ENCODE results near the gene TMTC3.
"Not testable (repeated sequence)": the region's sequence is repeated elsewhere in the genome, so short reads cannot be mapped to it uniquely, and the experiment has no call there.

The TMTC3 gene

GRCh38 chr12:88141774-88142609 lies at the start of gene TMTC3, which contains the start of gene CEP290:
Gene TMTC3 (plus strand): TSS chr12:88142307. CDS start chr12:88148316, 6,009 bp downstream.
Gene CEP290 (minus strand): TSS chr12:88142088. CDS start chr12:88141307, 781 bp downstream.
- Histone ChIP-seq H3K27me3 (no peaks in the 10 kb centered on the region), H3K4me2 (peak within 1 kb of the TSS; percentile 94), H3K27ac (peak within 1 kb of the TSS; percentile 71), H3K9ac (peak within 1 kb of the TSS; percentile 85), H3K9me3 (no peaks in the 10 kb centered on the region), H3K4me1 (peaks cover 24% of the 10 kb centered on the region), H4K20me1 (0 out of 2 replicates have a peak, but pooled peaks cover 8% of the 10 kb centered on the region), H3K36me3 (peaks cover 8% of the 10 kb centered on the region), H3K4me3 (peak within 1 kb of the TSS; percentile 91)
- TF ChIP-seq Cebpa-rat (IDR thresholded peaks at IDR 0.05), result no peak

GRCh38 chr12:88092771-88093170 lies 49.3 kb upstream of the TMTC3 start:
- Histone ChIP-seq H3K36me3 (peaks cover 18% of the 10 kb centered on the region), H3K9me3 (no peaks in the 10 kb centered on the region), H3K4me3 (no peak overlapping the region), H3K4me2 (no peak overlapping the region), H3K9ac (no peak overlapping the region), H4K20me1 (no peaks in the 10 kb centered on the region), H3K27me3 (no peaks in the 10 kb centered on the region), H3K4me1 (no peaks in the 10 kb centered on the region), H3K27ac (no peak overlapping the region)
- no peak for TF ChIP-seq Cebpa-rat (IDR thresholded peaks at IDR 0.05)

- Histone ChIP-seq H3K9ac (no peak overlapping the region), H3K4me3 (no peak overlapping the region), H3K36me3 (peaks cover 23% of the 10 kb centered on the region), H3K4me1 (no peaks in the 10 kb centered on the region), H3K9me3 (no peaks in the 10 kb centered on the region), H4K20me1 (no peaks in the 10 kb centered on the region), H3K27me3 (no peaks in the 10 kb centered on the region), H3K4me2 (no peak overlapping the region), H3K27ac (no peak overlapping the region)
- TF ChIP-seq Cebpa-rat (IDR thresholded peaks at IDR 0.05), result no peak
These were observed 48.5 kb upstream of the TMTC3 start for GRCh38 chr12:88093573-88093972.

GRCh38 chr12:88108021-88108420 lies 34.1 kb upstream of the TMTC3 start:
- Histone ChIP-seq H3K36me3 (peaks cover 23% of the 10 kb centered on the region), H3K4me3 (no peak overlapping the region), H4K20me1 (no peaks in the 10 kb centered on the region), H3K9ac (no peak overlapping the region), H3K27ac (no peak overlapping the region), H3K27me3 (no peaks in the 10 kb centered on the region), H3K4me2 (no peak overlapping the region), H3K4me1 (no peaks in the 10 kb centered on the region), H3K9me3 (no peaks in the 10 kb centered on the region)
- no peak for TF ChIP-seq Cebpa-rat (IDR thresholded peaks at IDR 0.05)

GRCh38 chr12:88111074-88111652 lies 30.9 kb upstream of the TMTC3 start:
- Histone ChIP-seq H4K20me1 (no peaks in the 10 kb centered on the region), H3K4me1 (no peaks in the 10 kb centered on the region)

GRCh38 chr12:88113871-88114270 lies 28.2 kb upstream of the TMTC3 start:
- Histone ChIP-seq H3K4me3 (no peak overlapping the region), H3K4me1 (no peaks in the 10 kb centered on the region), H4K20me1 (no peaks in the 10 kb centered on the region), H3K4me2 (no peak overlapping the region), H3K27ac (no peak overlapping the region), H3K27me3 (no peaks in the 10 kb centered on the region), H3K36me3 (peaks cover 35% of the 10 kb centered on the region), H3K9ac (no peak overlapping the region), H3K9me3 (no peaks in the 10 kb centered on the region)
- TF ChIP-seq Cebpa-rat (IDR thresholded peaks at IDR 0.05), result no peak

More at GRCh38 chr12:88111074-88111652, 30.9 kb upstream of the TMTC3 start:
- Histone ChIP-seq H3K27me3 (no peaks in the 10 kb centered on the region), H3K9ac (no peak overlapping the region), H3K4me2 (no peak overlapping the region), H3K4me3 (no peak overlapping the region), H3K36me3 (peaks cover 23% of the 10 kb centered on the region), H3K27ac (no peak overlapping the region), H3K9me3 (no peaks in the 10 kb centered on the region)
- TF ChIP-seq Cebpa-rat (IDR thresholded peaks at IDR 0.05), result no peak

- H3K4me3 ChIP-seq, result no peak overlapping the region
- no peak overlapping the region for H3K27ac ChIP-seq
- no peaks in the 10 kb centered on the region for H3K9me3 ChIP-seq
- no peak overlapping the region for H3K4me2 ChIP-seq
- no peaks in the 10 kb centered on the region for H4K20me1 ChIP-seq
- peaks cover 24% of the 10 kb centered on the region for H3K36me3 ChIP-seq
- no peaks in the 10 kb centered on the region for H3K4me1 ChIP-seq
- TF ChIP-seq Cebpa-rat (IDR thresholded peaks at IDR 0.05), result no peak
- H3K9ac ChIP-seq, result no peak overlapping the region
- H3K27me3 ChIP-seq, result no peaks in the 10 kb centered on the region
These were observed 19.4 kb upstream of the TMTC3 start for GRCh38 chr12:88122666-88123065.

GRCh38 chr12:88127099-88127498 lies 15.0 kb upstream of the TMTC3 start:
- H3K36me3 ChIP-seq, result peaks cover 23% of the 10 kb centered on the region
- no peak overlapping the region for H3K27ac ChIP-seq
- no peak overlapping the region for H3K9ac ChIP-seq
- no peaks in the 10 kb centered on the region for H3K27me3 ChIP-seq
- TF ChIP-seq Cebpa-rat (IDR thresholded peaks at IDR 0.05), result no peak
- H3K4me3 ChIP-seq, result no peak overlapping the region
- H3K4me1 ChIP-seq, result no peaks in the 10 kb centered on the region
- H3K9me3 ChIP-seq, result no peaks in the 10 kb centered on the region
- H3K4me2 ChIP-seq, result no peak overlapping the region
- H4K20me1 ChIP-seq, result no peaks in the 10 kb centered on the region

- H3K9ac ChIP-seq, result no peak overlapping the region
- H3K4me1 ChIP-seq, result no peaks in the 10 kb centered on the region
- no peak overlapping the region for H3K4me3 ChIP-seq
- no peaks in the 10 kb centered on the region for H3K9me3 ChIP-seq
- no peaks in the 10 kb centered on the region for H4K20me1 ChIP-seq
- TF ChIP-seq Cebpa-rat (IDR thresholded peaks at IDR 0.05), result no peak
- H3K27ac ChIP-seq, result no peak overlapping the region
- H3K27me3 ChIP-seq, result no peaks in the 10 kb centered on the region
- H3K36me3 ChIP-seq, result peaks cover 17% of the 10 kb centered on the region
- no peak overlapping the region for H3K4me2 ChIP-seq
These were observed 14.3 kb upstream of the TMTC3 start for GRCh38 chr12:88127855-88128254.

- Histone ChIP-seq H3K4me1 (no peaks in the 10 kb centered on the region), H3K4me3 (no peak overlapping the region), H3K4me2 (no peak overlapping the region), H3K9ac (no peak overlapping the region), H3K9me3 (no peaks in the 10 kb centered on the region), H3K36me3 (peaks cover 29% of the 10 kb centered on the region), H4K20me1 (no peaks in the 10 kb centered on the region), H3K27ac (no peak overlapping the region), H3K27me3 (no peaks in the 10 kb centered on the region)
- no peak for TF ChIP-seq Cebpa-rat (IDR thresholded peaks at IDR 0.05)
These were observed 9.7 kb upstream of the TMTC3 start for GRCh38 chr12:88132392-88132791.

GRCh38 chr12:88133181-88133580 lies 8.9 kb upstream of the TMTC3 start:
- H4K20me1 ChIP-seq, H3K4me3 ChIP-seq, H3K27me3 ChIP-seq, H3K9me3 ChIP-seq, H3K4me2 ChIP-seq, H3K27ac ChIP-seq, H3K9ac ChIP-seq, H3K4me1 ChIP-seq: not testable (repeated sequence)
- peaks cover 25% of the 10 kb centered on the region for H3K36me3 ChIP-seq

- peaks cover 24% of the 10 kb centered on the region for H3K4me1 ChIP-seq
- not testable (repeated sequence) for H3K27me3 ChIP-seq
These were observed 2.4 kb upstream of the TMTC3 start for GRCh38 chr12:88139711-88140110.

More at GRCh38 chr12:88139711-88140110, 2.4 kb upstream of the TMTC3 start:
- H3K4me2 ChIP-seq, H3K9ac ChIP-seq, H3K9me3 ChIP-seq, H3K27ac ChIP-seq, H3K4me3 ChIP-seq, H4K20me1 ChIP-seq: not testable (repeated sequence)
- peaks cover 14% of the 10 kb centered on the region for H3K36me3 ChIP-seq

Measured in BLaER1 (cell line).